GM19324 (cell line): ENCODE data around the gene CEP290.
A peak's percentile ranks its signal among the peaks of the same experiment; 100 is the strongest.
"Not testable (repeated sequence)": the region's sequence is repeated elsewhere in the genome, so short reads cannot be mapped to it uniquely, and the experiment has no call there.

Experiments
- ATAC-seq: cut with Tn5 transposase; IDR thresholded peaks from one replicate; pipeline ENCODE4 v1.9.1; 2021; ENCODE audit warnings: mild to moderate bottlenecking, moderate library complexity; ENCODE audit not compliant: unreplicated experiment, low FRiP score

Gene CEP290

DNA sequence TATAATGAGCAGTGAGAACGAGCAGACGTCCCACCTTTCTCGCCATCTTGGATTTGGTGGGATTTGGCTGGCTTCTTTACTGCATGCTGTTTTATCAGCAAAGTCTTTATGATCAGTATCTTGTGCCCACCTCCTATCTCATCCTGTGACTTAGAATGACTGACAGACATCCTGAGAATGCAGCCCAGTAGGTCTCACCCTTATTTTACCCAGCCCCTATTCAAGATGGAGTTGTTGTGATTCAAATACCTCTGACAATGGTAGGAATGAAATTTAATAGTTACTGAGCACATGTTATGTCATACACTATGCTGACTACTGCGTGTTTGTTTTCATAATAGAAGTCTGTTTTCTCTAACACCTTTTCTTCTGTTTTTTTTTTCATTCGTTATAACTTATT lies 2.1 kb upstream of the CEP290 start:
- no peak for ATAC-seq

- peak; percentile 2 for ATAC-seq
Observed at GRCh38 chr12:88142610-88142991, 713 bp upstream of the CEP290 start.

- ATAC-seq = no peak
Observed at GRCh38 chr12:88141425-88141773, 489 bp downstream of the CEP290 start.

DNA sequence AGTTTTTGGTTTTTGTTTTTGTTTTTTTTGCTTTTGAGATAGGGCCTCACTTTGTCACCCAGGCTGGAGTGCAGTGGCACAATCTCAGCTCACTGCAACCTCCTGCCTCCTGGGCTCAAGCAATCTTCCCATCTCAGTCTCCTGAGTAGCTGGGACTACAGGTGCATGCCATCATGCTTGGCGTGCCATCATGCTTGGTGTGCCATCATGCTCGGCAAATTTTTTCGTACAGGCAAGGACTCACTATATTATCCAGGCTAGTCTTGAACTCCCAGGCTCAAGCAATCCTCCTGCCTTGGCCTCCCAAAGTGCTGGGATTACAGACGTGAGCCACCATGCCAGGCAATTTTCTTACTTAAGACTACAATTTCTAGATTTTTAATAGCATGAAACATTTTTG lies 2.2 kb downstream of the CEP290 start:
- not testable (repeated sequence) for ATAC-seq

DNA sequence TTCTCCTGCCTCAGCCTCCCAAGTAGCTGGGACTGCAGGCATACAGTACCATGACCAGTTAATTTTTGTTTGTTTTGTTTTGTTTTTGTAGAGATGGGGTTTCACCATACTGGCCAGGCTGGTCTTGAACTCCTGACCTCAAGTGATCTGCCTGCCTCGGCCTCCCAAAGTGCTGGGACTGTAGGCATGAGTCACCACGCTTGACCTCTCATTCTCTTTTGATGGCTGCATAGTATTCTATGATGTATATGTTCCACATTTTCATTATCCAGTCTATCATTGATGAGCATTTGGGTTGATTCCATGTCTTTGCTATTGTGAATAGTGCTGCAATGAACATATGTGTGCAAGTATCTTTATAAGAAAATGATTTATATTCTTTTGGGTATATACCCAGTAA lies 8.7 kb downstream of the CEP290 start:
- not testable (repeated sequence) for ATAC-seq

DNA sequence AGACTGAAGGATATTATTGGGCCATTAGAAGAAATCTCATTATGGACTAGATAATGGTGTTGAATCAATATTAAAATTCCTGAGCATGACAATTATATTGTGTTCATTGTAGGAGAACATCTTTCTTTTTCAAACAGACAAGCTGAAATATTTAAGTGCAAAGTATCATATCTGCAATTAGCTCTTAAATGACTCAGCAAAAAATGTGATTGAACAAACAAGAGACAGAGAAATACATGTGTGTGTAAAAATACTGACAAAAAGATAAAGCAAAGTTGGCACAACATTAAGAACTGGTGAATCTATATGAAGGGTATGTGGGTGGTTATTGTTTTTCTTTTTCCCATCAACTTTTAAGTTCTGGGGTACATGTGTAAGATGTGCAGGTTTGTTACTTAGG lies 9.5 kb downstream of the CEP290 start:
- no peak for ATAC-seq

DNA sequence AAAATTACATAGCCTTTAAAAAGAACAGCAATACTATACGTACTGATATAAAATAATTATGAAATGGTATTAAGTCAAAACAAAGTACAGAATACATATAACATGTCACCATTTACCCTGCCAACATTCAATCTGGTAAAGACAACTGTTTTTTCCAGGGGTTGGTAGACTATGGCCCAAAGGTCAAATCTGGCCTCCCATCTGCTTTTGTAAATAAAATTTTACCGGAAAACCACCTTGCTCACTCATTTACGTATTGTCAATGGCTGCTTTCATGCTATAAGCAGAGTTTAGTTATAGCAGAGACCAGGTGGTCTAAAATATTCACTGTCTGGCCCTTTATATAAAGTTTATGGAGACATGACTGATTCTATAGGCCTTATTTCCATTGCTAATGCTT lies 14.0 kb downstream of the CEP290 start:
- no peak for ATAC-seq

DNA sequence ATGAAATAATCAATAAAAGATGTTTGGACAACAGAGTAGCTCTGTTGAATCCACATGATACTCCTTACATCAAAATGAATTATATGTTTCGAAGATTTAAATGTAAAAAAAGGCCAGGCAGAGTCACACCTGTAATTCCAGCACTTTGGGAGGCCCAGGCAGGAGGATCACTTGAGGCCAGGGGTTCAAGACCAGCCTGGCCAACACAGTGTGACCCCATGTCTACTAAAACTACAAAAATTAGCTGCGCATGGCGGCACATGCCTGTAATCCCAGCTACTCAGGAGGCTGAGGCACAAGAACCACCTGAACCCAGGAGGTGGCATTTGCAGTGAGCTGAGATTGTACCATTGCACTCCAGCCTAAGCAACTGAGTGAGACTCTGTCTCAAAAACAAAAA lies 14.8 kb downstream of the CEP290 start:
- no peak for ATAC-seq

- no peak for ATAC-seq
Observed at GRCh38 chr12:88122666-88123065, 19.2 kb downstream of the CEP290 start.

DNA sequence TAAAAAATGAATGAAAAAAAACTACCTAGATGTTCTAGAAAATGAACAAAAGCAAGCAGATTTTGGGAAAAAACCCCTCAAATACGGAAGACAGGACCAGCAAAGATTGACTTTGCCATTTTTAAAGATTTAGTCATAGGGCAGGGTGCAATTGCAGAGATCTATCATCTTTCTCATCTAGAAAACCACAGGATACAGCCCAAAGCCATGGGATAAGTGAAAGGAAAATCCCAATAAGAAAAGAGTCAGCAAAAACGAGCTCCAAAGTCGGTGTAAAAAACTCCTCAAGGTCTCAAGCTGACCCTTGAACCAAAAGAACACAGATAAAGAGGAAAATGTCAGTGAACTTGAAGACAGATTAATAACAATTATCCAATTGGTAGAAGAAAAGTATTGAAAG lies 28.0 kb downstream of the CEP290 start:
- ATAC-seq = no peak

- no peak for ATAC-seq
Observed at GRCh38 chr12:88111074-88111652, 30.7 kb downstream of the CEP290 start.

DNA sequence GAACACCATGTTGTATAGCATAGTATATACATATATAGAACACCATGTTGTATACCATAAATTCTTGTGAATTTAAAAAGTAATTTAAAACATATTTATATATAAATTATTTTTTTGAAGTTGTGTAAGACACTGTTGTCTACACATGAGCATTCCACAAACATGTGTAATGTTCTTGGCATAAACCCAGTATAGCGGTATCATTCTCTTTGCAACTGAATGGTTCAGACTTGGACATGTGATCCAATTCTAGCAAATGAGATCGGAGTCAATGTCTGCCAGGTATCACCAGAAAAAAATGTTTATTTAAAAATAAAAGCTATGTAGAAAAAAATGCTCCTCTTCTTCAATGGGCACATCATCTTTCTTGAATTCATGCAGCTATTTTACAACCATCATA lies 33.9 kb downstream of the CEP290 start:
- no peak for ATAC-seq

GRCh38 chr12:88093573-88093972 lies 48.3 kb downstream of the CEP290 start:
- ATAC-seq = no peak

DNA sequence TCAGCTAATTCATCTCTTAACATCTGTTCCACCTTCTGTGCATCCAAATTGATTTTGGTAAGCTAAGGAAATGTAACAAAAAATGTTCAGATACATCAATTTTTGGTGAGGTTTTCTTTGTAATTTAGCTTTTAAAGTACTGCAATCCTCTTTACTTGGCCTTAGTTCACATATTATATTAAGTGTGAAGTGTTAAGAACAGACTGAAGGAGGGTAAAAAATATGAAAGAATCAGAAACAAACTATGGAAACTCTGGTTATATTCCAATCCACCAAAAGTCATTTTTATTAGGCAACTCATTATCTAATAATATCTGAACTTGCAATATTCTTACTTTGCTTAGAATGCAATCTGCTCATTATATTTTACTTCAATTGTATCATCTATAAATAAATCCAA lies 49.1 kb downstream of the CEP290 start:
- ATAC-seq = no peak

DNA sequence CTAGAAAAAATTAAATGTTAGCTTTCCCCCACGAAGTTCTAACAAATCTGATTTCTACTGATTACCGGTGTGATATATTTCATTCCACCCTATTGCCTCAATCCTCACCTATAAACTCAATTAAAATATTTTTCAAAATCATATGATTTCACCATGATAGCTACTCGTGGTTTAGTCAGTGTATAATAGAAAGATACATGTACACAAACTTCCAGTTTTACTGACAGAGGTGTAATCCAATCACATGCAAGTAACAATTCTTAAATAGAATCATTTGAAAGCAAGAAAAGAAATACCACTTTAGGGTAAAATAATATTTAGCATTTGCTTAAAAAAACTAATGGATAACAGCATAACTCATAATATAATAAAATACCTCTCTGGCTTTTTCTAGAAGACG lies 57.7 kb downstream of the CEP290 start:
- ATAC-seq = no peak

GRCh38 chr12:88083634-88084033 lies 58.3 kb downstream of the CEP290 start:
- no peak for ATAC-seq

- no peak for ATAC-seq
Observed at GRCh38 chr12:88081247-88081646, 60.6 kb downstream of the CEP290 start.

DNA sequence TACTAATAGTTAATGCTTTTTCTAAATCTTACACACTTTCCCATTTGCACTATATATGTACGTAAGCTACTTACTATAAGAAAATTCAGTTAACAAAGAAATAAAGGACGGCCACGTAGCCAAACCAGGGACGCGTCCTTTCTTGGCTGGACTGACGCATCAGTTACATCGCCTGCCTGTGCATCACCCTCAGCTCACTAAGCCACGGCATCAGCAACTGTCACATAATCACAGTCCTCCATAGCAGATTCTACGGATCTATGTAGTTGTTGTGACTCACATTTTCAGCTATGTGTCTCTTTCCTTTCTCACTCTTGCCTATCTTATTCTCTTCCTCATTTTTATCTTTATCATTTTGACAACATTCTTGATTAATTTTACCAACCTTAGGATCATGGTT lies 74.6 kb downstream of the CEP290 start:
- no peak for ATAC-seq

- peak; percentile 58 for ATAC-seq
Observed at GRCh38 chr12:88063375-88063774, 78.5 kb downstream of the CEP290 start.

DNA sequence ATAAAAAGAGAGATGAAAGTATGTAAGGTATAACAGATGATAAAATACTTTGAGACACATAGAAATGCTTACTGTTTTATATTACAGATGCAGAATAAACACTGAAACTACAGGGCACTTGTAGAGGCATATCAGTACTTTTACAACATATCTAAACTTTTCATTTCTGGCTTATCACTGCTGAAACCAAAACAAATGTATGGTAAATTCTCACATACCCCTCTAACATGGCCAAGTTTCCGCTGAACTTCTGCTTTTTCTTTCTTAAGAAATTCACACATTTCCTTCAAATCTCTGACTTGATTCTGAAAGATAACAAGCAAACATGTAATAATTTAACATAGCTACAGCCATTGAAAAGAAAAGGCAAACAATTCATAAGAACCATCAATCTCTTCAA lies 79.4 kb downstream of the CEP290 start:
- peak; percentile 59 for ATAC-seq

DNA sequence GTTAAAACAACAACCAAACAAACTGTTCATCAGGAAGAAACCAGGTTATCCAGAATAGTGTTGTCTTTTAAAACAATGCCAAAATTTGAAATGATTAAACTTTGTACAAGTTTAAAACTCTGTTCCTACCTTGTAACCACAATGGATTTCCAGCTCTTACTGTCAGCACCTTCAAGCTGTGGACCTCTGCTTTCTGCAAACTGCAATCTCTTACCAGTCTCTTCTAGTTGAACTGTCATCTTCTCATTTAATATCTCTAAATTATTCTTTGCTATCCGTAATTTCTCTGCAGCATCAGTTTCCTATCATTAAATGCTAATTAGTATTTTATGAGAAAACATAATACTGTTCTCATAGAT lies 83.2 kb downstream of the CEP290 start:
- ATAC-seq = no peak

- no peak for ATAC-seq
Observed at GRCh38 chr12:88057994-88058718, 83.7 kb downstream of the CEP290 start.

DNA sequence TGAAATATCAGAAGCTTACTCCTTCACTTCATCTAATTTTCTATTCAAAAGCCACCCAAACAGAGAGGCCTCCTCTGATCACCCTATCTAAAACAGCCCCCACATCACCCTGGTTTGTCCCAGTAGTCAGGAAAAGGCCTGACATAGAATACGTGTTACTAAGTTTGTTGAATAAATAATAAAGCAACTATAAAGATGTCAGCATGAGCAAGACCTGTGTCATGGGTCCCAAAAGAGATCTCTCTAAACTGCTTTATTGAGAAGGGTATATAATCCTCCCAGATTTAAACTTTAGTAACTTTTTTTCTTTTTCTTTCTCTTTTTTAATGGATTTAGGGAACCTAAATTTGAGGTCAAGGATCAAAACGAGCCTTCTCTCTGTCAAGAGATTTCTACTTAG lies 85.3 kb downstream of the CEP290 start:
- no peak for ATAC-seq
